Muscle layer of colon (tissue), 2 donors: ENCODE data around the gene CCDC85C.
"Not testable (repeated sequence)": the region's sequence is repeated elsewhere in the genome, so short reads cannot be mapped to it uniquely, and the experiment has no call there.

Experiments
- H3K27ac ChIP-seq: one replicate; pipeline ENCODE4 v1.7.0; 2013; ENCODE audit warnings: low read depth, mild to moderate bottlenecking, low read length, moderate library complexity
- H3K27me3 ChIP-seq, 2 donors: one replicate each; pipeline ENCODE4 v1.7.0; 2013; ENCODE audit warnings: low read length in 2 of 2, mild to moderate bottlenecking in 2 of 2; ENCODE audit not compliant: insufficient read depth in 2 of 2, control insufficient read depth in 1 of 2
- H3K36me3 ChIP-seq: one replicate; pipeline ENCODE4 v1.7.0; 2013; ENCODE audit warnings: mild to moderate bottlenecking, low read length; ENCODE audit not compliant: insufficient read depth
- H3K4me1 ChIP-seq: one replicate; pipeline ENCODE4 v1.7.0; 2013; ENCODE audit warnings: mild to moderate bottlenecking, low read length; ENCODE audit not compliant: insufficient read depth
- H3K4me3 ChIP-seq, 2 donors: one replicate each; pipeline ENCODE4 v1.7.0; 2013; ENCODE audit warnings: low read length in 2 of 2, low read depth in 1 of 2, mild to moderate bottlenecking in 1 of 2, moderate library complexity in 1 of 2
- H3K9ac ChIP-seq: one replicate; pipeline ENCODE4 v1.7.0; 2013; ENCODE audit warnings: low read length
- H3K9me3 ChIP-seq: one replicate; pipeline ENCODE4 v1.7.0; 2013; ENCODE audit warnings: mild to moderate bottlenecking, low read length
- donor health status: abdominal sarcoma.
- donor health status: Adenocarcinoma of cecum.

The CCDC85C gene

DNA sequence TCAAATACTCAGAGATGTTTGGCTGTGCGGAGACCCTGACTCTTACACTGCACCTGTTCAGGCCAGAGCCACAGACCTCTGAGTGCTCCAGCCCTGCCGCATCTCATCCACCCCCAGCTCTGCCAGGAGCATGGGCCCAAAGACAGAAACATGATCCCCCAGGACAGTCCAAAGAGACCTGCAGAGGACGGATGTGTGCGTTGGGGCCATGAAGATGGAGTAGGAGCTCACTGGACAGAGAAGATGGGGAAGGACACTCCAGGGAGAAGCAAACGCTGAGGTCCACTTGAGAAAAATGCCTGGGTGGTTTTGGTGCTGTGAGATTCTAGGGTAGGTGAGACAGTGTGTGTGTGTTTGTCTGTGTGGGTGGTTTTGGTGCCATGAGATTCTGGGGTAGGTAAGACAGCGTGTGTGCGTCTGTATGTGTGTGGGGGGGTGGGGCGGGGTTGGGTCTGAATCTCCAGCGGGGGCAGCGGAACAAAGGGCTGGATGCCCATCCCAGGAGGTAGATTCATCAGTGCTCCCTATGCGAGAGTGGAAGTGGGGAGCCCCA lies 40.1 kb upstream of the CCDC85C start:
- Histone ChIP-seq H3K27ac (no peak overlapping the region), H3K4me3 (no peak overlapping the region), H3K9me3 (no peaks in the 10 kb centered on the region), H3K27me3 (no peaks in the 10 kb centered on the region), H3K36me3 (no peaks in the 10 kb centered on the region), H3K9ac (no peak overlapping the region), H3K4me1 (peaks cover 8% of the 10 kb centered on the region)

DNA sequence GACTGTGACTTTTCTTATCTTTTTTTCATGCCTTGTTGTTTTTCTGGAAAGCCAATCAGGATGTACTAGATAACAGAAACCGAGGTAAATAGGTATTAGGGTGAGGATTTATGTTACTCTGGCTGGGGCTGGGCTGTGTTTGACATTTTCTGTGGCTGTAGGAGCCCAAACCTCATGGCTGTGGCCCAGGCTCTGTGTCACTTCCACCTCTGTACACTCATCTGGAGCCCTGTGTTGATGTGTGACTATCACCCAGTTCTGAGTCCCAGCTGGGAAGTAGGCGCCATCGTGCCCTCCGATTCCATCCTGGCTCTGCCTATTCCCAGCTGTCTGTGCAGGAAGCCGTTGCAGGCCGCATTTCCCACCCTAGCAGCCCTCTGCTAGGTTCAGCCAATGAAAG lies 39.3 kb upstream of the CCDC85C start:
- Histone ChIP-seq H3K4me1 (peaks cover 8% of the 10 kb centered on the region), H3K36me3 (no peaks in the 10 kb centered on the region), H3K9ac (no peak overlapping the region), H3K4me3 (no peak overlapping the region), H3K9me3 (no peaks in the 10 kb centered on the region), H3K27ac (no peak overlapping the region), H3K27me3 (no peaks in the 10 kb centered on the region)

DNA sequence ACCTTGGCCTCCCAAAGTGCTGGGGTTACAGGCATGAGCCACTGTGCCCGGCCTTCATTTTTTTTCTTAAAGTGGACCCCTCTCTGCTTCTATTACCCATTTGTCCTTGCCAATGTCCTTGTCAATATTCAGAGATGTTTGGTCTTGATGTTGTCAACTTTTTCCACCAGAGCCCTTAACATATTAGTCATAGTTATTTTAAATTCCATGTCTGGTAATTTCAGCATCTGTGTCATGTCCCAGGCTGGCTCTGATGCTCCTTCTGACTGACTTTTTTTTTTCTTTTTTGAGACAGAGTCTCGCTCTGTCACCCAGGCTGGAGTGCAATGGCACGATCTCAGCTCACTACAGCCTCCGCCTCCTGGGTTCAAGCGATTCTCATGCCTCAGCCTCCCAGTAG lies 38.8 kb upstream of the CCDC85C start:
- not testable (repeated sequence) for H3K4me3 ChIP-seq, H3K36me3 ChIP-seq, H3K9me3 ChIP-seq, H3K27ac ChIP-seq, H3K4me1 ChIP-seq, H3K27me3 ChIP-seq, H3K9ac ChIP-seq

DNA sequence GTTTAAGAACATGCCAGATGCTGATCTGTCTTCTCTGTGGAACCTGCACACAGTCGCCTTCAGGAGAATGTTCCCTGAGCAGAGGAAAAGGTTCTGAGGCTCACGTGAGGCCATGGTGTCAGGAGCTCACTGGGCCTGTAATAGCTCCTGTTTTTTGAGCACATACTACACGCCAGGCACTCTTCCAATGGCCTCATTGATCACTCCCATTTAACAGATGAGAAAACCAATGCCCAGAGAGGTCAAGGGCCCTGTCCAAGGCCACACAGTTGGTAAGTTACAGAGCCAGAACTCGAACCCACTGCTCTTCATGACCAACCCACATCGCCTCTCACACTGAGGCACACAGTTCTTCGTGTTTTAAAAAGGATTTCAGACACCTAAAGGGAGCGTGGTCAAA lies 33.6 kb upstream of the CCDC85C start:
- Histone ChIP-seq H3K36me3 (no peaks in the 10 kb centered on the region), H3K27me3 (no peaks in the 10 kb centered on the region), H3K4me1 (no peaks in the 10 kb centered on the region), H3K9ac (no peak overlapping the region), H3K9me3 (no peaks in the 10 kb centered on the region), H3K27ac (no peak overlapping the region), H3K4me3 (no peak overlapping the region)

DNA sequence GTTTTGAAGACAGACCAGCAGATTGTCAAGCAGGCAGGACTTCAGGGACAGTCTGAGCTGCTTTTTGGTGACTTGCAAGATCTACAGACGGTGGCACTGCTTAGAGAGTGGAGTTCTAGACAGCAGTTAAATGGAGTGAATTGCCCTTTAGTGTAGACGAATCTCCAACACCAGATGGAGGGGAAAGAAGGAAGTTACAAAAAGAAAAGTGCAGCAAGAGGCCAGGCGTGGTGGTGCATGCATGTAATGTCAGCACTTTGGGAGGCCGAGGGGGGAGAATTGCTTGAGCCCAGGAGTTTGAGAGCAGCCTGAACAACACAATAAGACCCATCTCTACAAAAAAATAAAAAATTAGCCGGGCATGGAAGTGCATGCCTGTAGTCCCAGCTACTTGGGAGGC lies 32.5 kb upstream of the CCDC85C start:
- no peaks in the 10 kb centered on the region for H3K4me1 ChIP-seq
- H3K36me3 ChIP-seq: no peaks in the 10 kb centered on the region
- H3K27me3 ChIP-seq: no peaks in the 10 kb centered on the region
- H3K9me3 ChIP-seq: no peaks in the 10 kb centered on the region
- H3K4me3 ChIP-seq: no peak overlapping the region
- H3K27ac ChIP-seq: no peak overlapping the region
- no peak overlapping the region for H3K9ac ChIP-seq

DNA sequence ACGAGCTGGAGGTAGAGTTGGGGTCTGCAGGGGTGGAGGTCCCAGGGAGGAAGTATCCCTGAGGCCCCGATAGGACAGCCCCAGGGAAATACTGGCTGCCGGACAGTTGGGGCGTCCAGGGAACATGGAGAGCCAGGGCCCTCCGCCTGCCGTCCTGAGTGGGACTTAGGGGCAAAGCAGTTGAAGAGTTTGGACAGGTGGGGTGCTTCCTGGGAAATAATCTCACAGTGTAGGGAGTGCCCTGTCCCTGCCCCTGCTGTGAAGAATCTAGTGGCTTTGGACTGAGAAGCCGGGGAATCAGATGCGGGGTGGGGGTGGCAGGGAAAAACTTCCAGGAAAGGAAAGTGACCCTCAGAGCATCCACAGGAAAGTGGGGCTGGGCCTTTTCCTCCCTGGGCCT lies 31.1 kb upstream of the CCDC85C start:
- H3K4me3 ChIP-seq: no peak overlapping the region
- no peak overlapping the region for H3K27ac ChIP-seq
- H3K9me3 ChIP-seq: no peaks in the 10 kb centered on the region
- H3K27me3 ChIP-seq: no peaks in the 10 kb centered on the region
- no peaks in the 10 kb centered on the region for H3K36me3 ChIP-seq
- H3K4me1 ChIP-seq: no peaks in the 10 kb centered on the region
- no peak overlapping the region for H3K9ac ChIP-seq

DNA sequence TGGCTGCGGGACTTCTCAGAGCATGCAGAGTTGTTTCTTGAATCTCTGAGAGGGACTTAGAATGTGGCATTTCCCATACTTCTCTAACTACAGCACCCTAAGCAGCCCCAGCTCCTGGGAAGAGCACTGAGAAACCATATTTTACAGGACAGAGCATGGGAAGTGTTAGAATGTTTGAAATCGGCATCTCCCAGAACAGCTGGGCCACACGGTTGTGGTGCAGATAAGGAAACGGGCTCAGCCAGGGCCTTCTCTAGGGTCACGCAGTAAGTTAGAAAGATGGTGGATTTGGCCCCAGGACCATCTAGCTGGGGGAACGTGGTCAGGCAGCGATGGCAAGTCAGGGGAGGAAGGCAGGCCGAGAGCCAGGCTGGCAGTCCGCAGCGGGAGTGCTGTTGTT lies 30.4 kb upstream of the CCDC85C start:
- H3K9ac ChIP-seq: no peak overlapping the region
- H3K9me3 ChIP-seq: no peaks in the 10 kb centered on the region
- H3K4me1 ChIP-seq: no peaks in the 10 kb centered on the region
- no peaks in the 10 kb centered on the region for H3K36me3 ChIP-seq
- no peaks in the 10 kb centered on the region for H3K27me3 ChIP-seq
- H3K27ac ChIP-seq: no peak overlapping the region
- no peak overlapping the region for H3K4me3 ChIP-seq

DNA sequence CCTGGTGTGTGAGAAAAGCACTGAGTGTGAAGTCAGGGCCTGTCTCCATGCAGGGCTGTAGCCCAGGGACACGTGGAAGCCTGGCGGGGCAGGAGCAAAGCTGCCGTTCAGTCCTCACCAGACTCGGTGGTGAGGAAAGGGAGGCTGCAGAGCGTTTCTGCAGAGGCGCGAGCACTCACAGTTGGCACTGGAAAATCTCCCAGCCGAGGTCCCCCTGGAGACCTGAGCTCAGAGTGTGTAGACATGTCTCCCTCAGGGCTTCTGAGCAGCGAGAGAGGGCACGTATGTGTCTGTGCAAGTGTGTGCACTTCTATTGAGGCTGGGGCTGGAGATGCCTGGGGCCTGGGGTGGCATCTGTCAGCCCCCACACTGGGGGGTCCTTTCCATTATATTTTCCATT lies 29.9 kb upstream of the CCDC85C start:
- no peaks in the 10 kb centered on the region for H3K4me1 ChIP-seq
- H3K4me3 ChIP-seq: no peak overlapping the region
- H3K36me3 ChIP-seq: no peaks in the 10 kb centered on the region
- no peak overlapping the region for H3K27ac ChIP-seq
- no peak overlapping the region for H3K9ac ChIP-seq
- H3K9me3 ChIP-seq: no peaks in the 10 kb centered on the region
- H3K27me3 ChIP-seq: no peaks in the 10 kb centered on the region

DNA sequence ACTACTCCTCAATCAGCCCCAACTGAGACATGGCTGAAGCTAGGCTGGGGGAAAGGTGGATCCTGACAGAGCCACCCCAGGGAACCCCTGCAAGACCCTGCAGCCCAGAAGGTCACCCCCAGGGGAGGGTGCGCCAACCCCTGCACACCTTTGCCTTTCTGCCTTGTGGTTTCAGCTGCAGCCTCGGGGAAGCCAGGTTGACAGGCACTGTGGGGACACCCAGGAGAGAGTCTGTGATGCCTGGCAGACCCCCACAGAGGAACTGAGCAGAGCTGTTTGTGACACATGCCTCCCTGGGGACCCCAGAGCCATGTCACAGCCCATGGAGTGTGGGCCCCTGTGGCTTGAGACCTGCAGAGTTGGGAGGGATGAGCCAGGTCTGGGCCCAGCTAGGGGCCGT lies 29.1 kb upstream of the CCDC85C start:
- Histone ChIP-seq H3K36me3 (no peaks in the 10 kb centered on the region), H3K27ac (no peak overlapping the region), H3K9me3 (no peaks in the 10 kb centered on the region), H3K4me1 (no peaks in the 10 kb centered on the region), H3K9ac (no peak overlapping the region), H3K4me3 (no peak overlapping the region), H3K27me3 (no peaks in the 10 kb centered on the region)

DNA sequence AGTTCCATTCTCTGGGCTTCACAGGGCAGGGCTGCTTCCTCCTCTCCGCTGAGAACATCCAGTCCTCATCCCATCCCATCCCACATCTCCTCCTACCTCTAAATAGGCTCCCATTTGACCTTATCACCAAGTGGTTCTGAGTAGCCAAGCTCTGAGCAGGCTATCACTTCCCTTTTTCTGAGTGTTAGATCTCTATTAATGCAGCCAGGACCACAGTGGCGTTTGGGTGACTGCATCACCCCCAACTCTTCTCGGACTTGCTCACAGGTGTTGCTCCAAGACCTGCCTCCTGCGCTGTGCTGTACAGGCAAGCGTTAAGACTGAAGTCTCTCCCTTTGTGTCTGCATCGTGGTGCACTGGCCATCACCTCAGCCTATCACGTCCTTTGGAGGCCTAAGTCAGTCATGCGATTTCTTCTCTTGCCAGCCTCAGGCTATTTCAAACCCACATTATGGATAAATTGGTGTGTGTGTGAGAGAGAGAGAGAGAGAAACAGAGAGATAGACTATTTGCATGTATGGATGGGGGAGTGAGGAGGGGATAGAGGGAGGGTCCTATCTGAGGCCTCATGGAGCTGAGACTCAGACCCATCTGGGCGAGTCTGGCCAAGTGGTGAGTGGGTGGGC lies 28.5 kb upstream of the CCDC85C start:
- H3K4me3 ChIP-seq: no peak overlapping the region
- no peaks in the 10 kb centered on the region for H3K27me3 ChIP-seq
- H3K4me1 ChIP-seq: no peaks in the 10 kb centered on the region
- H3K27ac ChIP-seq: no peak overlapping the region
- no peak overlapping the region for H3K9ac ChIP-seq
- no peaks in the 10 kb centered on the region for H3K36me3 ChIP-seq
- no peaks in the 10 kb centered on the region for H3K9me3 ChIP-seq

DNA sequence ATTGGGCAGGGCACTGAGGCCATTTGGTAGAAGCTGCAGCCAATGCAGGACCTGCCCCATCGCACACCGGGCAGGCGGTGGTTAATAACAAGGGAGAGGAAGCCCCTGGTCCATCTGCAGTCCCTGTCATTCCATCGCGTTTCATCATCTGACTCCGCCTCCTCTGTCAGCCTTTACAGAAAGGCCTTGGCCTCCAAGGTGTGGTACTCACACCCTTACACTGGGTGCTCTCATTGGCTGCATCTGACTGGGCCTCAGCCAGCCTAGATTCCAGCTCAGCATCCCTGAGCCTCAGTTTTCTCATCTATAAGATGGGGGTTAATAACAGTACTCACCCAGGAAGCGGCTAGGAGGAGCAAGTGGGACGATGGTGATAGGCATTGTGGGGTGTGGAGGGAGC lies 26.2 kb upstream of the CCDC85C start:
- Histone ChIP-seq H3K9me3 (no peaks in the 10 kb centered on the region), H3K9ac (no peak overlapping the region), H3K4me1 (no peaks in the 10 kb centered on the region), H3K27ac (no peak overlapping the region), H3K36me3 (no peaks in the 10 kb centered on the region), H3K4me3 (no peak overlapping the region), H3K27me3 (no peaks in the 10 kb centered on the region)

DNA sequence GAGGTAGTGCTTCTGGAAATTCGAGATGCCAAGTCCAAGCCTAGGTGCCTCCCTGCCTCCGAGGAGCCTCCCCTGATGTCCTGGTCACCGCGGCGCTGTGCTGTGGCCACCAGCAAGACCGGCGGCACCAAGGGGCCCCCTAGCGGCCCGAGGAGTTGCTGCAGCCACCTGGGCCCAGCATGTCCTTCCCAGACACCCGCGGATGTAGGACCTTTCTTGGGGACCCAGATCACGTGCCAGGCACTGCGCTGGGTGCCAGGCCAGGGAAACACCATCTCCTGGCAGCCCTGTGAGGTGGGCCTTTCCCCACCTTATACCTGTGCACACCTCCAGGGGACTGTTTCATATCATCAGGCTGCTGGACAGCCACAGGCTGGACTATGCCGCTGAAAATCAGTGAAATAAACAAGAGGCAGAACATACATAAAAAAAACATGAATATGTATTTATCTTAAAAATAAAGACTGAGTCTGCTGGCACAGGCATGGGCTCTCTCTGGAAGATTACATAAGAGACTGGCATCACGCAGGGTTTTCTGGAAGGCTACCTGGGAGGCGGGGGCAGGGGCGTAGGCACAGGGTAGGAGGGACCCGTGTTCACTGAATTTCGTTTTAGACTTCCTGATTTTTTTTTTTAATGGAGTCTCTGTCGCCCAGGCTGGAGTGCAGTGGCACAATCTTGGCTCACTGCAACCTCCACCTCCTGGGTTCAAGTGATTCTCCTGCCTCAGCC lies 25.0 kb upstream of the CCDC85C start:
- Histone ChIP-seq H3K9ac (no peak overlapping the region), H3K9me3 (no peaks in the 10 kb centered on the region)

More for the DNA sequence above, 25.0 kb upstream of the CCDC85C start:
- H3K27ac ChIP-seq: no peak overlapping the region
- H3K4me3 ChIP-seq: no peak overlapping the region
- H3K4me1 ChIP-seq: peaks cover 5% of the 10 kb centered on the region
- no peaks in the 10 kb centered on the region for H3K27me3 ChIP-seq
- H3K36me3 ChIP-seq: no peaks in the 10 kb centered on the region
